GM18517 (cell line): ENCODE data around the gene TPRX2.
"Not testable (repeated sequence)": the region's sequence is repeated elsewhere in the genome, so short reads cannot be mapped to it uniquely, and the experiment has no call there.

Experiments used
- ATAC-seq: cut with Tn5 transposase; IDR thresholded peaks from one replicate; pipeline ENCODE4 v1.9.1; 2021; ENCODE audit warnings: mild to moderate bottlenecking, moderate library complexity; ENCODE audit not compliant: unreplicated experiment

The TPRX2 gene

GRCh38 chr19:47860602-47861297, 1.7 kb downstream of the TPRX2 start:
- ATAC-seq, result no peak

DNA sequence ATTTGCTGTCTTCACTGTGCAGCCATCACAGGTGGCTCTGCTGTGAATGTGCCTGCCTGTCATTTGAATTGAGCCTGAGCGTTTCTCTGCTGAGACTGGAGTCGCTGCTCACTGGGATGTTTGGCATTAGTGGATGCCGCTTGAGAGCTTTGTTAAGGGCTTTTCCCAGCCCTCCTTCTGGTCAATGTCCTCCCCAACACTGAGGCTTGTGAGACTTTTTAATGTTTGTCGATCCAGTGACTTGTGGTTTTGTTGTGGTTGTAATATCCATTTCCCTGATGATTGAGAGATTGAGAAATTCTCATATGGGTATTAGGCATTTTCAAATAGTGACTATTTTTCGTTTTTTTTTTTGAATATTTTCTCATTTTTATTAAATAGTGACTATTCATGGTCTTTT, 2.6 kb downstream of the TPRX2 start:
- ATAC-seq, result no peak

DNA sequence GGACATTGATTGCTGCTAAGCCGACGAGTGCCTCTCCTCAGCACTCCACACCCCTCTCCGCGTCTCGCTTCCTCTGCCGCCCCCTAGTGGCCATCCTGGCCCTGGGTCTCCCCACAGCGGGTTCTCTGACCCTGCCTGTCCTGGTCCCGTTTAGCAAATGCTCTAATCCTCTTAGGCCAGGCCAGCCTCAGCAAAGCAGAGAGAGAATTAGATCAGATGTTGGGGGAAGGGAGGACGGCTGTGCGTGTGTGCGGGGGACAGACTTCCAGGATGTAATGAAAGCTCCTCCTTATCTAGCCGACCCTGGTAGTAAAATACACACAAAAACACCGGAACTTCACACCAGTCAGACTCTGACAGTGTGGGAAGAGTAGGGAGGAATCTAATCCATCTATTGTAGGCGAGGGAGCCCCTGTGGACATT, 4.5 kb downstream of the TPRX2 start:
- ATAC-seq, result no peak

- ATAC-seq, result no peak
These were observed 6.1 kb downstream of the TPRX2 start for GRCh38 chr19:47865166-47865565.

DNA sequence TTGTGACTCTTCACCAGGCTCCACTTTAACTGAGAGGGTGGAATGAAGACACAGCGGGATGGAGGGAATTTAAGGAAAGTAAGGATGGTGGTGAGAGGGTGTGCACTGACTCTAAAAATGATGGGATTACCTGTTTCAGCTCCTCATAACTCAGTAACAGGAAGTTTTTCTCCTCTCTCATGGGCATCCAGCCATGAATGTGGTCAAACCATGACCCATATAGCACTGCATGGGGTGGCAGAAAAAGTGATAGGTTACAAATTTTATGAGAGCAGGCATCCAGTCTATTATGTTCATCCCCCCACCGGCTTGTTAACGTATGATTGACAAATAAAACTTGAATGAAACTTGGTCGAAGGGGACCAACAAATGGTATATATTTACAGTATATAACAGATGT, 19.9 kb downstream of the TPRX2 start:
- ATAC-seq, result no peak

- ATAC-seq, result not testable (repeated sequence)
These were observed 20.4 kb downstream of the TPRX2 start for GRCh38 chr19:47879385-47879784.

- ATAC-seq, result no peak
These were observed 22.7 kb downstream of the TPRX2 start for GRCh38 chr19:47881757-47882156.

DNA sequence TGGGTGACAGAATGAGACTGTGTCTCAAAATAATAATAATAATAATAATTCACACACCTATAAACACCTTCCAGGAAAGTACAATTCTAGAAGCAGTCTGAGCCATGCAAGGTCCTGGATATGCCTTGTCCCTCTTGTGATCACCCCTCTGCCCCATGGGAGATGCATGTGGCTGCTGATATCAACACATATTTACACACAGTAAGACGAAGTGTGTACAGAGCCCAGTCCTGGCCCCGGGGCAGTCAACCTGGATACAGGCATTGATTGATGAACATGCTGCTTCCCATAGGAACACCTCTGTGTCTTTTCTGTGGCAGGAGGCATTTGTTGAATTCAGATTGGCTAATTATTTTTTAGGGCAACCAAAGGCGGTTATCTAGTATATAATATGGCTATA, 23.9 kb downstream of the TPRX2 start:
- no peak for ATAC-seq

GRCh38 chr19:47885067-47885463, 26.0 kb downstream of the TPRX2 start:
- ATAC-seq, result no peak

DNA sequence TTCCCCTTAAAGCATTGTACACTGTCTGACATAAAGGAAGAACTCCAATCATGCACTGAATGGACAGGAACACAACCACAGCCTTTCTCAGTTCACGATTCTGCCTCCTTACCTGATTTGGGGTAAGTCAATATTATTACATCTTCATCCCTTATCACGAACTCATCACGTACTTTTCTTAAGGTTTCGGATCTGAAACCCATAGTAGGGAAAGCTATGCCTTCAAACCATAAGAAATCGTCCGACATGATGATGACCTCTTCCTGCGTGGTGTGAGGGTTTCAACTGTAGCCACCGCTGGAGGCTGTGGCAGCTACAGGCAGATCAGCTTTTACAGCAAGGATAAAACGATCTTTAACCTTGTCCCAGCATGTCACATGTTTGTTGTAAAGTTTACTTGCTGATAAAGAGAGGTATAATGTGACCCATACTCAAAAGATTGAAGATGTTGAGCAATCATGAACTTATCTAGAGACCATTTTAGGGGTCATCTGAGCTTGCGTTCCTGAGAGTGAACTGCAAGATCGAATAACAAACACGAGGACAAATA, 27.1 kb downstream of the TPRX2 start, which contains the start of gene SULT2A1:
TSS of gene SULT2A1 (minus strand) at position 306 of the 550 bp plus-strand sequence. CDS start at position 248, 58 bp downstream.
- no peak for ATAC-seq

- no peak for ATAC-seq
These were observed 32.0 kb downstream of the TPRX2 start for GRCh38 chr19:47890865-47891621.

GRCh38 chr19:47891622-47891922, 32.5 kb downstream of the TPRX2 start:
- ATAC-seq, result no peak

DNA sequence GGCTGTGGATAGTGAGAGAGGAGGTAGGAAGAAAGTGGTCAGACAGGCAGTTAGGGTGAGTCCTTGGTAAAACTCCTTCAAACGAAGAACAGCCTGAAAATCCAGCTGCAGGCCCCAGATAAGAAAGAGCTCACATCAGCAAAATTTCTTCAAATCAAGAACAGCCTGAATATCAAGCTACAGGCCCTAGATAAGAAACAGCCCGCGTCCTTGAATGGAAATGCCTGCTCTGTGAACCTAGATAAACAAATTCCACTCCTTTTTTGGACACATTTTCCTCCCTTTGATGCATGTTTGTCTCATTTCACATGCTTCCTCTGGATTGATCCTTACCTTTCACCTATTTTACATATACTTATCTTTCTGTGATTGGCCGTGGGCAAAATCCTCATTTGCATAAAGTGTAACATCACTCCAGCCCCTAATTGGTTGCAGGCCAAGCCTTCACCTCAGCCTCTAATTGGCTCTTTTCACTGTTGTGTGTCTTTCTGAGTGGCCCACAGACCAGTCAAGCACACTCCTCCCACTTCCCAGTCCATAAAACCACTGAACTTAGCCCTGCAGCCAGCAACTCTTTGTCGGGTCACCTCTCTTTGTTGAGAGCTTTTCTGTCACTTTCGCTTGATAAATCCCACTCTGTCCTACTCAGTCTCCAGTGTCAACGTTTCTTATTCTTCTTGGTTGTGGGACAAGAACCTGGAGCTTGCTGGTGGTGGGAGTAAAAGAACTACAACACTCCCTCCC, 33.1 kb downstream of the TPRX2 start:
- no peak for ATAC-seq

DNA sequence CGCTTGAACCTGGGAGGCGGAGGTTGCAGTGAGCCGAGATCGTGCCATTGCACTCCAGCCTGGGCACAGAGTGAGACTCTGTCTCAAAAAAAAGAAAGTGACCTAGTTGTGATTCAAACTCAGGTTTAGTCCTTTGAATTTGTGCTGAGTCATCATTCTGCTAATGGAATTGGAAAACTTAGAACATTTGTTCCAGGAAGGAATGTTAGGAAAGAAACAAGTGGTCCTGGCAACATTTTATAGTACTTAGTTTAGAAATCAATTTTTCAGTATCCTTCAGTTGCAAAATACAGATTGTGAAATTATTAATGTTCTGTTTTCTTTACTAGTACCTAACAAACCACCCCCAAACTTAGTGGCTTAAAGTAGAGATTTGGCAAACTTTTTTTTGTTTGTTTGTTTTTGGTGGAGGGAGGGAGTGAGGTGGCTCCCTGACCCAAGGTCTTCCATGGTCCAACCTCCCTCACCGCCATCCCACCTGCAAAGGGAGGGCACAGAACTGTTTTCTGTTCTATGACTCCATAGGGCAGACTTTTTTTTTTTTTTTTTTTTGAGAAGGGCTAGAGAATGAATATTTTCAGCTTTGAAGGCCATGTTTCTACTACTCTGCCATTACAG, 36.2 kb downstream of the TPRX2 start:
- no peak for ATAC-seq

DNA sequence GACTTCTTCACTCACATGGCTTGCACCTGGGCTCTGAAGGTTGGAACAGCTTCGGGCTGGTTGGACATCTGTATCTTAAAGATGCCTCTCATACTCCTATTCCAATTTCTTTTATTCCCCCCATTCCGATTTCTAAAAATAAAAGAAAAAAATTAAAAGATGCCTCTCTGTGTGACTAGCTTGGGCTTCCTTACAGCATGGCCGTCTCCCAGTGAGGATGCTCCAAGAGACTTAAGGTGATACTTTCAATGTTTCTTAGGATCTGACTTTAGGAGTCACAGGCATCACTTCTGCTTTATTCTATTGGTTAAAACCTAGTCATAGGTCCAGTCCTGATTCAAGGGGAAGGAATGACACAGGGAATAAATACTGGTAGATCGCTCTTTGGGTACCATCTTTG, 37.0 kb downstream of the TPRX2 start:
- no peak for ATAC-seq

- ATAC-seq, result no peak
These were observed 37.7 kb downstream of the TPRX2 start for GRCh38 chr19:47896773-47897172.

DNA sequence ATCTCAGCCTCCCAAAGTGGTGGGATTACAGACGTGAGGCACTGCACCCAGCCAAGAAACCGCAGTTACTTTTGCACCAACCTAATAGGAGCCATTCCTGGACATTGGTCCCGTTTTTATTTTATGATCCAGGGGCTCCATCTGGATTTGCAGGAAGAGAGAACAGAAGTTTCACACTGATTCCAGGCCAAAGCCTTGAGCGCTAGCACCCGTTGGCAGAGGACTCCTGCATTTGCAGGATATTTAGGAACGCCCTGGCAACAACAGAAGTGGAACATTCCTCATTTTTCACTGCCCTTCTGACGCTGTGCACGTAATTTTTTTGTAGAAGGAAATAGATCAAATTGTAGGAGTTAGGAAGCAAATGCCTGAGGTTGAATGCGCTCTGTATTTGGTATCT, 38.8 kb downstream of the TPRX2 start:
- no peak for ATAC-seq

DNA sequence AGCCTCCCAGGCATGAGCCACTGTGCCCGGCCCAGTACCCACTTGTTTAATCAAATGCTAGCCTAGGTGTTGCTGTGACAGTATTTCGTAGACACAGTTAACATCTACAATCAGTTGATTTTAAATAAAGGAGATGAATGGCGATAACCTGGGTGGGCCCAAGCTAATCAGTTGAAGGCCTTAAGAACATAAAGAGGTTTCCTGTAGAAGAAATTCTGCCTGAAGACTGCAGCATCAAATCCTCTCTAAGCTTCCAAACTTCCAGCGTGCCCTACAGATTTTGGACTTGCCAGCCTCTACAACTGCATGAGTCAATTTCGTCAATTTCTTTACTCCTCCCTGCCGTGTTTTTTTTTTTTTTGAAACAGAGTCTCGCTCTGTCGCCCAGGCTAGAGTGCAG, 40.3 kb downstream of the TPRX2 start:
- no peak for ATAC-seq

GRCh38 chr19:47901370-47901769, 42.3 kb downstream of the TPRX2 start:
- ATAC-seq, result no peak

DNA sequence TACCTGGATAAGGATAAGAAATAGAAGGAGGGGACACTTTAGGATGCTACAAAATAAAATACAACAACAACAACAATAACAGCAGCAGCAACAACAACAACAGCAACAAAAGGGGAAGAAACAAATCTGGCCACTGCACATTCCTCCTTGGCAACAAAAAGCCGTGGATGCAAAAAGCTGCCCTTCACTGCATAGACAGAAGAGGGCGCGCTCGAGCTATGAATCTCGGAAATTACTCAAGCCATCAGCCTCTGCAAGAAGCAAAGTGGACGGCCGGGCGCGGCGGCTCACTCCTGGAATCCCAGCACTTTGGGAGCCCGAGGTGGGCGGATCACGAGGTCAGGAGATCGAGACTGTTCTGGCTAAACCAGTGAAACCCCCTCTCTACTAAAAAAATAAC, 50.3 kb downstream of the TPRX2 start:
- not testable (repeated sequence) for ATAC-seq

DNA sequence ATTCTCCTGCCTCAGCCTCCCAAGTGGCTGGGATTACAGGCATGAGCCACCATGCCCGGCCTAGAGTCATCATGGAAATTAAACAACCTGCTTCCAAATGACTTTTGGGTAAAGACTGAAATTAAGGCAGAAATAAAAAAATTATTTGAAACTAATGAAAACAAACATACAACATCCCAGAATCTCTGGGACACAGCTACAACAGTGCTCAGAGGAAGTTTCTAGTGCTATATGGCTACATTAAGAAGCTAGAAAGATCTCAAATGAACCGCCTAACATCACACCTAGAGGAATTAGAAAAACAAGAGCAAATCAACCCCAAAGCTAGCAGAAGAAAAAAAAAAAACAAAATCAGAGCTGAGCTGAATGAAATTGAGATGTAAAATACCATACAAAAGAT, 51.2 kb downstream of the TPRX2 start:
- ATAC-seq, result not testable (repeated sequence)
